NCI-H1092 (cell line): ENCODE measurements around the gene NUP133.
"Not testable (repeated sequence)": the region's sequence is repeated elsewhere in the genome, so short reads cannot be mapped to it uniquely, and the experiment has no call there.

ENCODE experiments used
- DNase-seq: peaks from one replicate; lab custom pipeline; 2025; lab: John Stamatoyannopoulos, UW

NUP133 gene

DNA sequence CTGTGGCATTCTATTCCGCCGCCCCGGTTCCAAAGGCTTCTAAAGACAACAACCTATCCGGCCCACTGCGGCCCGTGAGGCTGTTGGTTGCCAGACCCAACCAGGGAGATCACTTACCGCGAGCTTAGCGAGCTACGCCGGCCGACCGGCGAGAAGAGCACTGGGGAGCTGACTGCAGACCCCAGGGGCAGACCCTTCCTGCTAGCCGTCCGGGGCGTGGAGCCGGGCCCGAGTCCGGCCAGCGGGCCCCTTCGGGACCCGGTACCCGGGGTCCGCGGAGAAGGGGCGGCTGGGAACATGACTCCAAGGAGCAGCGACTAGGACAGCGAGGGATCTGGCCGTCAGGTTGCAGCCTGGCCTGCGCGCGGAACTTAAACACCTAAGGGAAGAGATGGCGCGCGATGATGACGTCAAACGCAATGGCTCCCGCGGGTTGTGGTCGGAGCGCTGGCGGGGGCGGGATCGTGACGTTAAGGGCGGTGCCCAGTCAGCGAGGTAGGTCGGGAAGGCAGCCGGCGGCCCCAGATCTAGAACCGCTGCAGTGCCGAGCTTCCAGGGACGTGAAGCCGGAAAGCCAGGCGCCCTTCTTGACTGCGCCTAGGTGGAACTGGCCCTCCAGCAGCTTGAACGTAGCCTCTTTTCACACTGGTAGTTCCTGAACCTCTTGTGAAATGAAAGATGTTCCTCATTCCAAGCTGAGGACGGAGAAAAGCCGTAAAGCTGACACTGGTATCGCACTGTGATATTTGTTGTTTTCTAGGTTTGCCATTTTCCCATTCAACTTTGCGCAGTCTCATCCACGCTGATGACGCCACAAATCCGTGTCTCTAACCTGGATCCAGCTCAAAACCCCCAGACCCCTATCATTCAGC lies at the start of gene NUP133:
NUP133 (minus strand) TSS at position 391 of the 872 bp plus-strand sequence; CDS start at position 299, 92 bp downstream.
- peak; percentile 99 for DNase-seq

- DNase-seq, result no peak
Measured at GRCh38 chr1:229557200-229557850, 49.2 kb upstream of the NUP133 start.

DNA sequence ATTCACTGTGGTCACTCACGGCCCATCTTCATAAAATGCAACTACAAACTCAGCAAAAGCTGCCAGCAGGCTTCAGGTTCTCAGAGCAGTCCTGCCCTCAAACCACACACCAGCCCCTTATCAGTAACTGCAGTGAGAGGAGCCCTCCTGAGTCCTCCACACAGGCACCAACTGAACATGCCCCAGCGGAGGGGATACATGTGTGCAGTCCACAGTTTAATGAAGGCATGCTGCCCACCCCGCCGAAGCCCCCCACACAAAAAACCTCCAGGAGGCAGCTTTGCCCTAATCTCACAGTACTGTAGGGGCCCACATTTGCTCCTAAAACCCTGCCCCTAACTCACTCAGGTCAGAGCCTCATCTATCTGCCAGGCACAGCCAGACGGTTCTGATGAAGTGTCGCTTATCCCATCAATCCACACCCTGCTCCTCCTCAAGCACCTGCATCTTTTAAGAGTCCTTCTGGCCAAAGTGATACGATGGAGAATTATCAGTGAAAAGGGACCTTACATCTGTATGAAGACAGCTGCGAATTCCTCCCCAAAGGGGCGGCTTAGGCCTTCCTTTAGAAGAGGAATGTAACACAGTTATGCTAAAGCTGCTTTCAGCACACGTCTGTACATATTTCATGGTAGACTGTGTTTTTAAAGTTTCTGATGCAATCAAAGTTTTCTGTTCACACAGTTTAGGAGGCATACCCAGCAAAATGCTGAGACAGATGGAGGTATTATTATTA lies 46.9 kb upstream of the NUP133 start:
- DNase-seq, result no peak

DNA sequence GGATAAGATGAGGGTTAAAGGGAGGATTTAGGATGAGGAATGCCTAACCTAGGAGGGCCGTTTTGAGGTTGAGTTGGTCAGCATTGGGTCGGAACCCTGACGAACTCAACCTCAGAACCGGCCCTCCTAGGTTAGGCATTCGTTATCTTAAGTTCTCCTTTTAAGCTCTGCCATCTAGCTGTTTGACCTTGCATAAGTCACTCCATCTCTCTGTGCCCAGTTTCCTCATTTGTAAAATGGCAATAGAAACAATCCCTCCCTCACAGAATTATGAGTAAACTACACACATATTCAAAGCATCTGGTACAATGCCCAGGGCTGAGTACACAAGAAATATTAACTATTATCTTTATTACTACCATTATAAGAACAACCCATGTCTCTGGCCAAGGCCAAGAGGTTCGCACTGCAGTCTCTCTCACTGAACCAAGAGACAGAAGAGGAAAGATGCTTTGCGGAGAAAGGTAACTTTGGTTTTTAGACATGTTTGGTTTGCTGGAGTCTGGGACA lies 45.5 kb upstream of the NUP133 start:
- no peak for DNase-seq

- no peak for DNase-seq
Measured at GRCh38 chr1:229552732-229553131, 44.6 kb upstream of the NUP133 start.

DNA sequence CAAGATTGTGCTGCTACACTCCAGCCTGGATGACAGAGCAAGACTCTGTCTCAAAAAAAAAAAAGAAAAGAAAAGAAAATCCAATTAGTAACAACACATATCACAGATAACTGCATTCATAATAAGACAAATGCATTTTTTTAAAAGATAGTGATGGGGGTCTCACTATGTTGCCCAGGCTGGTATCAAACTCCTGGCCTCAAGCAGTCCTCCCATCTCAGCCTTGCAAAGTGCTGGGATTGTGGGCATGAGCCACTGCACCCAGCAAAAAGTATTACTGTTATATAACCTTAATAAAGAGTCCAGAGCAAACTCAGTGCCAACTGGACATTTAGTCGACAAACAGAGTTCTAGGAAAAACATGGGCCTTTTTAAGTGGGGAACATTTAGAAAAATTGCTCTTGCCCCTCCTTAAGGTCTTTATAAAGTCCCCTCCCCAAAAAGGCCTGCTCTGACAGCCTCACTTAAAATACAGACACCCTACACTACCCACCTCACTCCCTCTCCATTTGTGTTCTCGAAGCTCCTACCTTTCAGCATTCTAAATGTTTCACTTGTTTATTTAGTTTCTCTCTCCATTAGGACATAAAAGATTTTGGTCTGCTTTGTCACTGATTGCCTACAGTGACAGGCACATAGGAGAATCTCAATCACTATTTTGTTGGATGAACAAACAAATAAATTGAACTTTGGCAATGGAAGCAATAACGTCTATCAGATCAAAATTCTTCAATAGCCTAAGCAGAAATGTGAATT lies 42.8 kb upstream of the NUP133 start:
- no peak for DNase-seq

GRCh38 chr1:229547542-229547941 lies 39.4 kb upstream of the NUP133 start:
- DNase-seq, result no peak

DNA sequence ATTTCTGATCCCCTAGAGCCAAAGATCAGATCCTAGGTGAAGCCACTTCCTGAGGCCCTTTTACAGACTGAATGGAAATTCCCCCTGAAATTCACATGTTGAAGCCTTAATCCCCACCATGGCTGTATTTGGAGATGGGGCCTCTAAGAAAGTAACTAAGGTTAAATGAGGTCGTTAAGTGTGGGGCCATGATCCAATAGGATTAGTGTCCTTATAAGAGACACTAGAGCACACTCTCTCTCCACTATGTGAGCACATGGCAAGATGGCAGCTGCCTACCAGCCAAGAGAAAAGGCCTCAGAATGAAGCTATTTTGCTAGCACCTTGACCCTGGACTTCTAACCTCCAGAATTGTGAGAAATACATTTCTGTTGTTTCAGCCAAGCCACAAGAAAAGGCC lies 36.4 kb upstream of the NUP133 start:
- no peak for DNase-seq

DNA sequence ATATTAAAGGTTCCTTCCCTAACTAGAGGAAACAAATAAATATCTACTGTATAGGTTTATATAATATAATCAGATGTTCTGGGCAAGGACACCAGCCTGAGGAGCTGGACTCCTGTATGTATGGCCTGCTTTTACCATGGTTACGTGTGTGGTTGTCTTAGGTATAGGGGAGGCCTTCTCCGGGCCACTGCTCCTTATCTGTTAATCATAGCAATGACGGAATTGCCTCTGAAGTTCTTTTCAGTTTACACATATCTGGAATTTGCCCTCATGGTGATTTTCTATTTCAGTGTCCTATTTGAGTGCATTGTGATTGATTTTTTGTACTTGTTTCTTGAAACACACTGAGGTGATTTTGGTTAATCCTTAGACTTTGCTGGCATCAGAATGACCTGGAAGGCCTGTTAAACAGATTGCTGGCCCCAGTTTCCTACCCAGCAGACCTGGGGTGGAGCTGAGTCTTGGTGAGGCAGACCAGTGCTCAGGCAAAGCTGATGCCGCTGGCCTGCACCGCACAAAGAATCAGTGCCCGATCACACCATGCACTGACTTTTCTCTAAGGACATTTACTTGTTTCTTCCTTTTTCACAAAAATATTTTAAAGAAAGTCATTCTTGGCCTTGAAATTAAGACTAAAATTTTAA lies 31.8 kb upstream of the NUP133 start:
- DNase-seq, result no peak

DNA sequence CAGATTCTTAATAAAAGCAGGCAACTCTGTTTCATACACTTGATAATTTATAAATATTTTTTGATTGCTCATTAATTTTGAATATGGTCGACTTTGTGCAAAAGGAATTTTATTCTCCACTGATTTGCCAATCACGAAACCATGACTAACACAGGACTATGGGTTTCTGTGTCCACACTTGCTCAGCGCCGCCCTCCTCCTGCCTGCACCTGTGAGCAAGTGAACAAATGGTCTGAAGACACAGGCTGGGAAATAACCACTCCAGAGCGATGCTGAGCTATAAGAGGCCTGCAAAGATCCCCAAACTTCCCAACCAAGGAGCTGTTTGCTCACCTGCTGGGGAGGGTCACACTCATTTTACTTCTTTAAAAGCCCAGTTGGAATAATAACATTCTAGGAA lies 30.8 kb upstream of the NUP133 start:
- no peak for DNase-seq

DNA sequence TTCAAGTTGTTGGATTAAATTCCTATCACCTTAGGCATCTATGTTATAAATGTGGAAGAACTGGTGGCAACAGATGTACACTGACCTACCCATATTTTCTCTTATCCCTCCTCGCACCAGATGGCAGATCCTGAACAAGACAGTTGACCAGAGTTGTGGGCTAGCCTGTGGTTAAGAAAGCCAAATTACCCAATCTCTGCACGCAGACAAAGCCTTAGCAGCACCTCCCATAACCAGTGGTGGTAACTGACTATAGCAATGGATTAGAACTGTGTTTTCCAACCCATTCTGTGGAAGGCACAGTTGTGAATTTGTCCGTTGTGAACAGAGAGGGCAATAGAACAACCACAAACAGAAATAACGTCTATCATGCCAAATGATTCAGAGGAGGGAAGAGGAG lies 29.8 kb upstream of the NUP133 start:
- no peak for DNase-seq

- no peak for DNase-seq
Measured at GRCh38 chr1:229536982-229537381, 28.8 kb upstream of the NUP133 start.

DNA sequence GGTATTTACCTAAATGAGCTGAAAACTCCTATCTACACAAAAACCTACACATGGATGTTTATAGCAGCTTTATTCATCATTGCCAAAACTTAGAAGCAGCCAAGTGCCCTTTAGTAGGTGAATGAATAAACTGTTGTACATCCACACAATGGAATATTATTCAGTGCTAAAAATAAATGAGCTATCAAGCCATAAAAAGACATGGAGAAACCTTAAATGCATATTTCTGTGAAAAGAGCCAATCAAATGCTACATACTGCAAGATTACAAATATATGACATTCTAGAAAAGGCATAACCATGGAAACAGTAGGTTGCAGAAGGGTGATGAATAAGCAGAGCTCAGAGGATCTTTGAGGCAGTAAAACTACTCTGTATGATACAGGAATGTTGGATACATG lies 27.1 kb upstream of the NUP133 start:
- no peak for DNase-seq

DNA sequence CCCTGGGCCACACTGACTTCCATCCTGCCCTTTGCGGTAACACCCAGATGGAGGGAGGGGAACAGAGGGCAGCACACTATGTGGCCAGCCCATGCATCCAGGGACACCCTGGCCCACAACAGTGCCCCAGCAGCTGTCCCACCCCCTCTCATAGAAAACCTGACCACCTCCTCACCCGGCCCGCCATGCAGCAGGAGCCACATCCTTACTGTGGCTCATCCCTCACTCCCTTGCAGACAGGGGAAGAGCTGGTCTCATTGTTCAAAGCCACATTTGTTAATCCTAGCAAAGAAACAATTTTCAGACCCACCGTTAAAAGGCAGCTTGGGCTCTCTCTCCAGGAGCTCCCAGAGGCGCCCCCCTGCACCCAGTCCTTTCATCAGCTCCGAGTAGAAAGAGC lies 23.2 kb upstream of the NUP133 start:
- no peak for DNase-seq

- DNase-seq, result no peak
Measured at GRCh38 chr1:229529639-229530038, 21.5 kb upstream of the NUP133 start.

DNA sequence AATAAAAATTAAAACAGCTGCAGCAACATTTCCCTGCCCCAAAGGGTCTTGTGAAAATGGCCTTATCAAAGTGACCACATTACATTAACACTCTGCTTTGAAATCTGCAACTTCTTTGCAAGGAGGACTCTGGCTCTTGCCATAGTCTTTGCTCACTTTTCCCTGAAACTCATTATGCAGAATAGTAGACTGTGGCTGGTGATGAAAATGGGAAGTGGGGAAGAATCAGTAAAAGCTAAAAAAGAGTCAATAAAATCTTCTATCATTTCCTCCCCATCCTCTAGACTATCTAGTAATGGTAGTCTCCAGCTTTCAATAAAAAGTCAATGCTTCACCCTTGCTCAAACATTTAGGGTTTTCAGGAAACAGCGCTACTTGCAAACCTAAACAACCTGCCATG lies 18.6 kb upstream of the NUP133 start:
- no peak for DNase-seq

DNA sequence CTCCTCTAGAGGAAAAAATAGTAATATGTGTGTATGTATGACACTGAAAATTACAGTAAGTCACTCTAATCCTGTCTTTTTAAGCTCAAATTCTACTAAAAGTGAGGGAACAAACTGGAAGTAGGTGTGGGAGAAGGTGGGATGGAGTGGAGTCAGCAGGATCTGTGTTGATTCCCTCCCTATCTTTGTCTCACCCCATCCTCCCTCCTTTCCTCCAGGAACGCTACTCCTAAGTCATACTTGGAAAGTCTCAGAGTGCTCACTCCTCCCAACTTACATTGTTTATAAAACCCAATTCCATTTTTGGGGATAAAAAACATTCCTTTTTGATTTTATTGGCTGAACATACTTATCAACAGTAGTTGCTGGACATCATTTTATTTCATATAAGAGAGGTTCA lies 14.9 kb upstream of the NUP133 start:
- no peak for DNase-seq

GRCh38 chr1:229514578-229515275 lies 6.6 kb upstream of the NUP133 start:
- DNase-seq, result peak; percentile 55

- DNase-seq, result not testable (repeated sequence)
Measured at GRCh38 chr1:229511625-229512024, 3.5 kb upstream of the NUP133 start.

- not testable (repeated sequence) for DNase-seq
Measured at GRCh38 chr1:229511201-229511600, 3.1 kb upstream of the NUP133 start.

- no peak for DNase-seq
Measured at GRCh38 chr1:229509576-229509975, 1.4 kb upstream of the NUP133 start.
